HepG2 (cell line): ENCODE measurements around the gene SLC35A2. TPM values are rescaled to one million over a fixed set of nuclear protein-coding genes. Genes with fewer than 3 reads are reported as not detected.

ENCODE experiments used
- CREB3 ChIP-seq: sonication (generic); formaldehyde crosslinking; IDR thresholded peaks from 2 replicates; pipeline ENCODE4 v1.5.0; 2020; ENCODE audit warnings: missing genetic modification reagents
- HNF1A ChIP-seq, 2 experiments: sonication (generic) in 1 of 2; formaldehyde crosslinking in 1 of 2; IDR thresholded peaks; 2 replicates each; pipeline versions ENCODE4 v1.4.0 to v1.6.1; 2016 to 2020; ENCODE audit warnings: borderline replicate concordance in 1 of 2, low read depth in 1 of 2, mild to moderate bottlenecking in 1 of 2, missing genetic modification reagents in 1 of 2
- MLXIP ChIP-seq: sonication (generic); formaldehyde crosslinking; IDR thresholded peaks from 2 replicates; pipeline ENCODE4 v1.9.0; 2021; ENCODE audit warnings: missing genetic modification reagents, borderline replicate concordance
- TBX3 ChIP-seq: fragments of 450-650 bp; IDR thresholded peaks from 2 replicates; pipeline ENCODE4 v1.6.1; 2017; ENCODE audit warnings: antibody characterized with exemption, mild to moderate bottlenecking, inconsistent platforms, borderline replicate concordance
- ZHX1 ChIP-seq: sonication (generic); formaldehyde crosslinking; IDR thresholded peaks from 2 replicates; pipeline ENCODE4 v1.8.1; 2022; ENCODE audit warnings: low read depth, mild to moderate bottlenecking, missing genetic modification reagents
- ZNF224 ChIP-seq: sonication (generic); formaldehyde crosslinking; IDR thresholded peaks from 2 replicates; pipeline ENCODE4 v1.5.0; 2020; ENCODE audit warnings: mild to moderate bottlenecking, missing genetic modification reagents
- ZNF318 ChIP-seq: sonication (generic); formaldehyde crosslinking; IDR thresholded peaks from 2 replicates; pipeline ENCODE4 v1.4.0; 2020; ENCODE audit warnings: mild to moderate bottlenecking, missing genetic modification reagents
- polyA plus RNA-seq, 8 experiments: library from polyadenylated mRNA; depleted of rRNA in 3 of 8; stranded (reverse) in 7 of 8; unstranded in 1 of 8; fragments of >200 nt; fragmentation: Illumina TruSeq in 4 of 8; extraction: Trizol in 4 of 8; gene quantifications; 2 replicates each; pipeline versions ENCODE4 v1.2.1 to v1.2.3, GENCODE V29; 2011 to 2016; ENCODE audit warnings: low read depth in 4 of 8, missing spikeins in 1 of 8, mixed read lengths in 1 of 8; ENCODE audit not compliant: insufficient read depth in 1 of 8
- total RNA-seq, 5 experiments: library from RNA; depleted of rRNA; stranded (reverse); fragments of >200 nt; fragmentation: Illumina TruSeq; extraction: Trizol; gene quantifications; 2 replicates each; pipeline ENCODE4 v1.2.3, GENCODE V29; 2016; ENCODE audit warnings: low read depth in 1 of 5

The SLC35A2 gene
- total and polyA plus RNA-seq, 2 of the 13 experiments (the other 11 are each of a cell fraction or from before 2014, with no cell fraction given), result 32.1 to 40.8 TPM

- TF ChIP-seq HNF1A (IDR thresholded peaks at IDR 0.05; ENCODE audit: low read depth) (no peak), HNF1A (CRISPR knock-in tag; IDR thresholded peaks at IDR 0.05; ENCODE audit: borderline replicate concordance) (no peak), CREB3 (CRISPR knock-in tag) (no peak), ZNF224 (CRISPR knock-in tag) (no peak), ZHX1 (no peak), ZNF318 (no peak), MLXIP (CRISPR knock-in tag) (no peak), TBX3 (no peak)
These were observed 13.7 kb downstream of the SLC35A2 start, which contains the start of the genes PQBP1 and TIMM17B (continued) for GRCh38 chrX:48897625-48898306.
